ENCODE data around the gene LDLRAP1.

DNA sequence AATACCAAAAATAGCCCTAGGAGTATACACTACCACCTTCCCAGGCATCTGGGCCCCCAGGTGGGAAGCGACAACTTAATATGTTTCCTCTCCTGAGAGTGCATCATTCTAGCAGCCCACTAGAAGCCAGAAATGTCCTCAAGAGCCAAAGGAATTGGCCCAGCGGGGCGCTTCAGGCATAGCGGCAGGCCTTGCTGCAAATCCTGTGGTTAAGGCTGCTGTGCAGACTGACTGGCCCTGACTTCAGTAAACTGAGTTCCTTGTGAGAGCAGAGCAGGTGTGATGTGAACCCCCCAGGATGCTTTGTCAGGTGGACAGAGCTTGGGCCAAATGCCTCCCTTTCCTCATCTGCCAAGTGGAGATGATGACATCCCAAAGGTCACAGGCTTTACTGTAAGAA lies 29.7 kb upstream of the LDLRAP1 start:
- TF ChIP-seq, protein P1, sequence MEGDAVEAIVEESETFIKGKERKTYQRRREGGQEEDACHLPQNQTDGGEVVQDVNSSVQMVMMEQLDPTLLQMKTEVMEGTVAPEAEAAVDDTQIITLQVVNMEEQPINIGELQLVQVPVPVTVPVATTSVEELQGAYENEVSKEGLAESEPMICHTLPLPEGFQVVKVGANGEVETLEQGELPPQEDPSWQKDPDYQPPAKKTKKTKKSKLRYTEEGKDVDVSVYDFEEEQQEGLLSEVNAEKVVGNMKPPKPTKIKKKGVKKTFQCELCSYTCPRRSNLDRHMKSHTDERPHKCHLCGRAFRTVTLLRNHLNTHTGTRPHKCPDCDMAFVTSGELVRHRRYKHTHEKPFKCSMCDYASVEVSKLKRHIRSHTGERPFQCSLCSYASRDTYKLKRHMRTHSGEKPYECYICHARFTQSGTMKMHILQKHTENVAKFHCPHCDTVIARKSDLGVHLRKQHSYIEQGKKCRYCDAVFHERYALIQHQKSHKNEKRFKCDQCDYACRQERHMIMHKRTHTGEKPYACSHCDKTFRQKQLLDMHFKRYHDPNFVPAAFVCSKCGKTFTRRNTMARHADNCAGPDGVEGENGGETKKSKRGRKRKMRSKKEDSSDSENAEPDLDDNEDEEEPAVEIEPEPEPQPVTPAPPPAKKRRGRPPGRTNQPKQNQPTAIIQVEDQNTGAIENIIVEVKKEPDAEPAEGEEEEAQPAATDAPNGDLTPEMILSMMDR (IDR thresholded peaks at IDR 0.05; ENCODE audit: insufficient read depth, low read length), result no peak
- TF ChIP-seq REST (IDR thresholded peaks at IDR 0.05; ENCODE audit: insufficient replicate concordance, low read depth), result no peak
- TF ChIP-seq POLR2AphosphoS5 (IDR thresholded peaks at IDR 0.05; ENCODE audit: low read depth), result no peak
- no peak for TF ChIP-seq GABPA (IDR thresholded peaks at IDR 0.05; ENCODE audit: low read depth)
- no peak for TF ChIP-seq SPI1 (IDR thresholded peaks at IDR 0.05; ENCODE audit: borderline replicate concordance, low read depth)

Measured in HL-60 (cell line).